ENCODE results near the gene TRRAP. TPM values are rescaled to one million over a fixed set of nuclear protein-coding genes. Genes with fewer than 3 reads are reported as not detected.
"Not testable (repeated sequence)": the region's sequence is repeated elsewhere in the genome, so short reads cannot be mapped to it uniquely, and the experiment has no call there.

The TRRAP gene
- total RNA-seq, 4 donors from 2014 or later = 19.7 to 62.3 (median 31.1) TPM

GRCh38 chr7:98872328-98872924 lies 5.9 kb upstream of the TRRAP start:
- Histone ChIP-seq H3K4me1 (peaks cover 0 to 7% of the 10 kb centered on the region in 2 donors), H3K9me3 (no peaks in the 10 kb centered on the region), H3K4me3 (no peak overlapping the region), H3K27me3 (no peaks in the 10 kb centered on the region), H3K27ac (no peak overlapping the region), H3K36me3 (no peaks in the 10 kb centered on the region)
- TF ChIP-seq CTCF (IDR thresholded peaks at IDR 0.05) = no peak
- TF ChIP-seq POLR2A (IDR thresholded peaks at IDR 0.05) = no peak
- intact Hi-C loops (cut with DNase I; ENCODE audit: low total_unique reads) = no loop called here
- DNase-seq = no peak

GRCh38 chr7:98873610-98874009 lies 4.7 kb upstream of the TRRAP start:
- H3K4me1 ChIP-seq; DNase-seq; H3K9me3 ChIP-seq; H3K27me3 ChIP-seq; H3K36me3 ChIP-seq; H3K27ac ChIP-seq; H3K4me3 ChIP-seq; intact Hi-C loops (cut with DNase I; ENCODE audit: low total_unique reads): not testable (repeated sequence)

- DNase-seq = no peak
- TF ChIP-seq CTCF (IDR thresholded peaks at IDR 0.05) (no peak), POLR2A (IDR thresholded peaks at IDR 0.05) (no peak)
- Histone ChIP-seq H3K4me1 (peaks cover 0 to 7% of the 10 kb centered on the region in 2 donors), H3K4me3 (no peak overlapping the region), H3K36me3 (no peaks in the 10 kb centered on the region), H3K27ac (no peak overlapping the region), H3K27me3 (no peaks in the 10 kb centered on the region), H3K9me3 (no peaks in the 10 kb centered on the region)
- intact Hi-C loops (cut with DNase I; ENCODE audit: low total_unique reads) = no loop called here
These were observed 3.4 kb upstream of the TRRAP start for GRCh38 chr7:98874942-98875341.

- Histone ChIP-seq H3K27ac (no peak overlapping the region), H3K27me3 (no peaks in the 10 kb centered on the region), H3K36me3 (no peaks in the 10 kb centered on the region), H3K9me3 (no peaks in the 10 kb centered on the region), H3K4me1 (peaks cover 0 to 9% of the 10 kb centered on the region in 2 donors), H3K4me3 (no peak overlapping the region)
- TF ChIP-seq CTCF (IDR thresholded peaks at IDR 0.05) = no peak
- no peak for TF ChIP-seq POLR2A (IDR thresholded peaks at IDR 0.05)
- no peak for DNase-seq
- intact Hi-C loops (cut with DNase I; ENCODE audit: low total_unique reads) = no loop called here
These were observed 2.8 kb upstream of the TRRAP start for GRCh38 chr7:98875501-98875900.

- peaks cover 0 to 9% of the 10 kb centered on the region in 2 donors for H3K4me1 ChIP-seq
- H3K9me3 ChIP-seq = no peaks in the 10 kb centered on the region
- H3K27ac ChIP-seq = no peak overlapping the region
- TF ChIP-seq CTCF (IDR thresholded peaks at IDR 0.05) (no peak), POLR2A (IDR thresholded peaks at IDR 0.05) (no peak)
- H3K27me3 ChIP-seq = no peaks in the 10 kb centered on the region
- H3K4me3 ChIP-seq = no peak overlapping the region
- no peak for DNase-seq
- H3K36me3 ChIP-seq = no peaks in the 10 kb centered on the region
- intact Hi-C loops (cut with DNase I; ENCODE audit: low total_unique reads) = no loop called here
These were observed 1.2 kb upstream of the TRRAP start for GRCh38 chr7:98877146-98877545.
